ENCODE measurements around the gene ROR2.
"Not testable (repeated sequence)": the region's sequence is repeated elsewhere in the genome, so short reads cannot be mapped to it uniquely, and the experiment has no call there.

Gene ROR2

DNA sequence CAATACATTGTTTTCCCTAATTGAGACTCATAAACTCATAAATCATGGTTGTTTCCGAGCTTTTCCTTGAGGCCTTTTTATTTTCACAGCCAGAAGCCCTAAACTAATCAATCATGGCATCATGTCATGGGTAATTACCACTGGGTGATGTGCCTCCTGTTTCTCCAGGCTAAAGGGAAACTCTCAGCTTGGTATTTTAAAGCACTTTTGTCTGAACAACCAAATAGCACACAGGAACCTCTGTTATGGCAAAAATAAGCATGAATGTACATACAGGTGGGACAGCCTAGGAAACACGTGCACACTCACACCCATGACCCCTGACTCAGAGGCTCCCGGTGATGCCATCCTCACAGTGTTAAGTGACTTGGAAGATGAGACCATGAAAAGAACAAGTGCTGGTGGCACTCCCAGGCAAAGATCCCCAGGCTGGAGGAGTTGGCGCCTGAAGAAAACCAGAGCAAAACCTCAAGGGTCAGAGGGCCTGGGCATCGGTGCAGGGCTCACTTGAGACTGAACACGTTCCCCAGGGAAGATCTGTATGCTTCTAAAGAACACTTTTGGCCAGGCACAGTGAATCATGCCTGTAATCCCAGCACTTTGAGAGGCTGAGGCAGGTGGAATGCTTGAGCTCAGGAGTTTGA lies 154.3 kb downstream of the ROR2 start:
- DNase-seq (ENCODE audit: insufficient read length, low spot score) (no peak), FAIRE-seq (no peak)
- no peak for TF ChIP-seq PAX5 (IDR thresholded peaks at IDR 0.05; ENCODE audit: insufficient read depth, low read length, severe bottlenecking)
- no peak for TF ChIP-seq SPI1 (IDR thresholded peaks at IDR 0.05; ENCODE audit: low read depth, low read length)
- TF ChIP-seq TAF1 (IDR thresholded peaks at IDR 0.05; ENCODE audit: low read depth, low read length) = no peak
- TF ChIP-seq POLR2AphosphoS5 (IDR thresholded peaks at IDR 0.05; ENCODE audit: low read depth, low read length) = no peak
- TF ChIP-seq POLR2A (IDR thresholded peaks at IDR 0.05; ENCODE audit: low read depth, low read length) = no peak
- TF ChIP-seq POU2F2 (IDR thresholded peaks at IDR 0.05; ENCODE audit: low read depth, low read length) = no peak

DNA sequence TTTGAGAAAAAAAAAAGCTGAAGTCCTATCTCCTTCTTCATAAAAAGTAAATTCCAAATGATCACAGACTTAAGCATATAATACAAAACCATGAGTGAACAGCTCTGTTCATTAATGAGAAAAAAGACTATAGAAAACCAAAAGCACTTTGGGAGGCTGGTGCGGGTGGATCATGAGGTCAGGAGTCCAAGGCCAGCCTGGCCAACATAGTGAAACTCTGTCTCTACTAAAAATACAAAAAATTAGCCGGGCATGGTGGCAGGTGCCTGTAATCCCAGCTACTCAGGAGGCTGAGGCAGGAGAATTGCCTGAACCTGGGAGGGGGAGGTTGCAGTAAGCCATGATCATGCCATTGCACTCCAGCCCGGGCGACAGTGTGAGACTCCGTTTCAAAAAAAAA lies 156.7 kb downstream of the ROR2 start:
- not testable (repeated sequence) for FAIRE-seq; DNase-seq (ENCODE audit: insufficient read length, low spot score)

DNA sequence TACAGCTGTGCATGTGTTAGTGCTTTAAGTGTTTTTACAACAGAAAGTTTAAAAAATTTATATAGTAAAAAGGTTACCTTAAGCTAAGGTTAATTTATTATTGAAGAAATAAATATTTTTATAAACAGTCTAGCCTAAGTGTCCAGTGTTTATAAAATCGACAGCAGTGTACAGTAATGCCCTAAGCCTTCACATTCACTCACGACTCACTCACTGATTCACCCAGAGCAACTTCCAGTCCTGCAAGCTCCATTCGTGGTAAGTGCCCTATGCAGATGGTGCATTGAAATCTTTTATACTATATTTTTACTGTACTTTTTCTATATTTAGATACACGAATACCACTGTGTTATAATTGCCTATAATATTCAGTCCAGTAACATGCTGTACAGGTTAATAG lies 159.1 kb downstream of the ROR2 start:
- no peak for FAIRE-seq
- no peak for DNase-seq (ENCODE audit: insufficient read length, low spot score)
- TF ChIP-seq SPI1 (IDR thresholded peaks at IDR 0.05; ENCODE audit: low read depth, low read length) (no peak), POLR2AphosphoS5 (IDR thresholded peaks at IDR 0.05; ENCODE audit: low read depth, low read length) (no peak), POLR2A (IDR thresholded peaks at IDR 0.05; ENCODE audit: low read depth, low read length) (no peak), POU2F2 (IDR thresholded peaks at IDR 0.05; ENCODE audit: low read depth, low read length) (no peak), TAF1 (IDR thresholded peaks at IDR 0.05; ENCODE audit: low read depth, low read length) (no peak), PAX5 (IDR thresholded peaks at IDR 0.05; ENCODE audit: insufficient read depth, low read length, severe bottlenecking) (no peak)

DNA sequence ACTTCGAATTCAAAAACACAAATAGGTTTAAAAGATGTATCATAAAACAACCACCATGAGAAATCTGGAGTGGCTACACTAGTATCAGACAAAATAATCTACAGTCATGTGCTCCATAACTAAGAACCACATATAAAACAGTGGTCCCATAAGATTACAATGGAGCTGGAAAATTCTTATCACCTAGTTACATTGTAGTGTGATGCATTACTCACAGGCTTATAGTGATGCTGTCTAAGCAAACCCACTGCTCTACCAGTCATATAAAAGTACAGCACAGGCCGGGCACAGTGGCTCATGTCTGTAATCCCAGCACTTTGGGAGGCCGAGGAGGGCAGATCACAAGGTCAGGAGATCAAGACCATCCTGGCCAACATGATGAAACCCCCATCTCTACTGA lies 160.1 kb downstream of the ROR2 start:
- DNase-seq (ENCODE audit: insufficient read length, low spot score) (no peak), FAIRE-seq (no peak)
- TF ChIP-seq TAF1 (IDR thresholded peaks at IDR 0.05; ENCODE audit: low read depth, low read length) (no peak), SPI1 (IDR thresholded peaks at IDR 0.05; ENCODE audit: low read depth, low read length) (no peak), PAX5 (IDR thresholded peaks at IDR 0.05; ENCODE audit: insufficient read depth, low read length, severe bottlenecking) (no peak), POLR2AphosphoS5 (IDR thresholded peaks at IDR 0.05; ENCODE audit: low read depth, low read length) (no peak), POLR2A (IDR thresholded peaks at IDR 0.05; ENCODE audit: low read depth, low read length) (no peak), POU2F2 (IDR thresholded peaks at IDR 0.05; ENCODE audit: low read depth, low read length) (no peak)

GRCh38 chr9:91787931-91788330 lies 162.1 kb downstream of the ROR2 start:
- TF ChIP-seq POLR2A (IDR thresholded peaks at IDR 0.05; ENCODE audit: low read depth, low read length) (no peak), POU2F2 (IDR thresholded peaks at IDR 0.05; ENCODE audit: low read depth, low read length) (no peak), TAF1 (IDR thresholded peaks at IDR 0.05; ENCODE audit: low read depth, low read length) (no peak), POLR2AphosphoS5 (IDR thresholded peaks at IDR 0.05; ENCODE audit: low read depth, low read length) (no peak), PAX5 (IDR thresholded peaks at IDR 0.05; ENCODE audit: insufficient read depth, low read length, severe bottlenecking) (no peak), SPI1 (IDR thresholded peaks at IDR 0.05; ENCODE audit: low read depth, low read length) (no peak)
- DNase-seq (ENCODE audit: insufficient read length, low spot score) (no peak), FAIRE-seq (no peak)

DNA sequence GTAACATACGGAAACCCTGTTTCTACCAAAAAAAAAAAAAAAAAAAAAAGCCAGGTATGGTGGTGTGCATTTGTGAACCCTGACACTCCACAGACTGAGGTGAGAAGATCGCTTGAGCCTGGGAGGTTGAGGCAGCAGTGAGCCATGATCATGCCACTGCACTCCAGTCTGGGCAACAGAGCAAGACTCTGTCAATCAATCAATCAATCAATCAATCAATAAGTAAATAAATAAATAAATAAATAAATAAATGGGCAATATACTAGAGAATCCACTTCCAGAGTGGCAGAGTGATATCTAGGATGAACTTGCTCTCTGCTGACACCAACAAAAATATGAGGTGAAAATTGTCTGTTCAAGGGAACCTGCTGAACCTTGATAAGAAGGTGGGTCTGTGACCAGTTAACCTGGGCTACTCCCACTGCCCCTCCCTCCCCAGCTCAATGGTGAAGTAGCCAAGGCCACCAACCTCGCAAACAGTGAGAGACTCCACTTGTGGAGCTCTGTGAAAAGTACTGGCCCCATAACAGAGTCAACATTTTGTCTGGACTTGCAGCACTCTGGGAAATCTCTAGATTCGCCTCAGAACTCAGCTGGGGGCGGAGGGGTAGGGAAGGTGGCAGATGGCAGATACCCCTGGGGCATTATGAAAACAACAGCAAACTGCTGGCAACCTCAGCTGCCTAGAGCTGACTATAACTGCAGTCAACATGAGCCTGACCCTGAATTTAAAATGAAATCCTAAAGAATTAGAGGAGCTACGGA lies 163.7 kb downstream of the ROR2 start:
- DNase-seq (ENCODE audit: insufficient read length, low spot score) = no peak
- no peak for FAIRE-seq
- TF ChIP-seq POLR2A (IDR thresholded peaks at IDR 0.05; ENCODE audit: low read depth, low read length) (no peak), TAF1 (IDR thresholded peaks at IDR 0.05; ENCODE audit: low read depth, low read length) (no peak), SPI1 (IDR thresholded peaks at IDR 0.05; ENCODE audit: low read depth, low read length) (no peak), POLR2AphosphoS5 (IDR thresholded peaks at IDR 0.05; ENCODE audit: low read depth, low read length) (no peak)

DNA sequence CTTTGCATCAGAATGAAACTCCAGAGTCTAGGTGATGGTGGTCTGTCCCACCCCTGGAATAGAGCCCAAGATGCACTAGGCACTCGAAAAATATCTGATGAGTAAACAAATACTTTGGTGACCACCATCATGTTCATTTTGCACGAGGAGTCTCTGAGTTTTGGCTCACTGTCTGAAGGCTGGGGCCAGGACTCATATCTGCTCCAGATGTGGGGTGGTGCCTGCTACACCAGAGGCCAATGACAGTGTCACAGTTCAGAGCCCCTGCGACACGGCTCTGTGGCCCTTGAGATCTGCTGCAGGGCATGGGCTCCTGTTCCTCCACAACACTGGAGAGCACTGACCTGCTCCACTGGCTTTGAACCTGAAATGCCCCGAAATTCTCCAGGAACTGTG lies 164.6 kb downstream of the ROR2 start:
- TF ChIP-seq PAX5 (IDR thresholded peaks at IDR 0.05; ENCODE audit: insufficient read depth, low read length, severe bottlenecking) = no peak
- TF ChIP-seq POU2F2 (IDR thresholded peaks at IDR 0.05; ENCODE audit: low read depth, low read length) = no peak
- no peak for TF ChIP-seq SPI1 (IDR thresholded peaks at IDR 0.05; ENCODE audit: low read depth, low read length)
- TF ChIP-seq POLR2AphosphoS5 (IDR thresholded peaks at IDR 0.05; ENCODE audit: low read depth, low read length) = no peak
- no peak for TF ChIP-seq TAF1 (IDR thresholded peaks at IDR 0.05; ENCODE audit: low read depth, low read length)
- DNase-seq (ENCODE audit: insufficient read length, low spot score) = no peak
- no peak for FAIRE-seq

- FAIRE-seq (no peak), DNase-seq (ENCODE audit: insufficient read length, low spot score) (no peak)
- TF ChIP-seq POLR2A (IDR thresholded peaks at IDR 0.05; ENCODE audit: low read depth, low read length) (no peak), POLR2AphosphoS5 (IDR thresholded peaks at IDR 0.05; ENCODE audit: low read depth, low read length) (no peak), PAX5 (IDR thresholded peaks at IDR 0.05; ENCODE audit: insufficient read depth, low read length, severe bottlenecking) (no peak), POU2F2 (IDR thresholded peaks at IDR 0.05; ENCODE audit: low read depth, low read length) (no peak), TAF1 (IDR thresholded peaks at IDR 0.05; ENCODE audit: low read depth, low read length) (no peak), SPI1 (IDR thresholded peaks at IDR 0.05; ENCODE audit: low read depth, low read length) (no peak)
Measured at GRCh38 chr9:91784673-91785446, 165.2 kb downstream of the ROR2 start.

DNA sequence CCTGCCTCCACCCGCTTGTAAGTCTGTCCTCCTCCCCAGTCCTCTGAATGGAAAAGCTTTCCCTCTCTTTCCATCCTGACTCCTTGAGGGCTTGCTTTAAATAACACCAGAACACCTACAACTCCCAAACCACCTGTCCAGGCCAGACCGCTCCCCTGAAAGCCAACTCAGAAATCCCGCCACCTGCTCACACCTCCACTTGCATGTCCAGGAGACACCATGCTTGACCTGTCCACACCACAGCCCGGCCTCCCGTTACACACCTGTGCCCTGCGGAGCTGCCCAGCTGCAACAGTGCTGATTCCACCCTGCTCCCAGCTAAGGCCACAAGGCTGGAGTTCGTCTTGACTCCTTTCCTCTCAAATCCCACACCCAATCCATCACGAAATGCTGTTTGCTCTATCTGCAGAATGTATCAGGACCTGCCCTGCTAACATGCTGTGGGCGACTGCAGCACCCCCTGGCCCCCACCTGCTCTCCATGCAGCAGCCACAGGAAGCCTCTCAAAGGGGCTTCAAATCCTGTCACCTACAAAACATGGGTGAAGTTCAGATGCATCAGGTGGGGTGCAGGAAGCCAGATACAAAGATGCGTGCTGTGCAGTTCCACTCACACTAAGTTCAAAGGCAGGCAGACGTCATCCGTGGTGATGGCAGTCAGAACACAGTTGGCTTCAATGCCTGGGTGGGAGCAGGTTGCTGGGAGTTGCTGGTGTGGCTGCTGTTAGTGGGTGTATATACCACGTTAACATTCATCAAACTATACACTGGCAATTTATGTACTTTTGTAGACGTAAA lies 166.0 kb downstream of the ROR2 start:
- DNase-seq (ENCODE audit: insufficient read length, low spot score) (no peak), FAIRE-seq (no peak)
- no peak for TF ChIP-seq TAF1 (IDR thresholded peaks at IDR 0.05; ENCODE audit: low read depth, low read length)
- TF ChIP-seq POLR2A (IDR thresholded peaks at IDR 0.05; ENCODE audit: low read depth, low read length) = no peak
- TF ChIP-seq SPI1 (IDR thresholded peaks at IDR 0.05; ENCODE audit: low read depth, low read length) = no peak
- TF ChIP-seq POU2F2 (IDR thresholded peaks at IDR 0.05; ENCODE audit: low read depth, low read length) = no peak
- no peak for TF ChIP-seq PAX5 (IDR thresholded peaks at IDR 0.05; ENCODE audit: insufficient read depth, low read length, severe bottlenecking)
- no peak for TF ChIP-seq POLR2AphosphoS5 (IDR thresholded peaks at IDR 0.05; ENCODE audit: low read depth, low read length)
